Neural progenitor cell (in vitro differentiated cells): Measurements from ENCODE around the gene PRRC2B. TPM values are rescaled to one million over a fixed set of nuclear protein-coding genes. Genes with fewer than 3 reads are reported as not detected.

Experiments
- DNase-seq: peaks from one replicate; pipeline ENCODE4 v3.0.0-alpha.2; 2016; ENCODE audit warnings: low spot score
- H2AFZ ChIP-seq: fragments of 200-600 bp; sonication (generic); replicated peaks from 2 replicates; pipeline ENCODE4 v1.6.1; 2016; ENCODE audit warnings: antibody characterized with exemption
- H3F3A ChIP-seq: fragments of 200-600 bp; sonication (generic); 2 replicates; pipeline ENCODE4 v1.6.1; 2016; ENCODE audit warnings: antibody characterized with exemption, low read depth
- H3K27ac ChIP-seq: fragments of 200-600 bp; sonication (generic); 2 replicates; pipeline ENCODE4 v1.5.1; 2016; ENCODE audit warnings: mild to moderate bottlenecking
- H3K27me3 ChIP-seq: fragments of 200-600 bp; sonication (generic); 2 replicates; pipeline ENCODE4 v1.6.1; 2016; ENCODE audit warnings: mild to moderate bottlenecking, moderate library complexity
- H3K36me3 ChIP-seq: fragments of 200-600 bp; sonication (generic); 2 replicates; pipeline ENCODE4 v1.5.1; 2016
- H3K4me1 ChIP-seq: fragments of 200-600 bp; sonication (generic); 2 replicates; pipeline ENCODE4 v1.6.1; 2016; ENCODE audit warnings: mixed run types
- H3K4me2 ChIP-seq: fragments of 200-600 bp; sonication (generic); 2 replicates; pipeline ENCODE4 v1.6.1; 2016
- H3K4me3 ChIP-seq: fragments of 200-600 bp; sonication (generic); 2 replicates; pipeline ENCODE4 v1.5.1; 2016
- H3K79me2 ChIP-seq: fragments of 200-600 bp; sonication (generic); 2 replicates; pipeline ENCODE4 v1.6.1; 2016; ENCODE audit warnings: low read depth
- H3K9ac ChIP-seq: fragments of 200-600 bp; sonication (generic); 2 replicates; pipeline ENCODE4 v1.6.1; 2016
- H3K9me3 ChIP-seq: fragments of 200-600 bp; sonication (generic); 2 replicates; pipeline ENCODE4 v1.5.1; 2016; ENCODE audit warnings: low read depth
- H4K20me1 ChIP-seq: fragments of 200-600 bp; sonication (generic); 2 replicates; pipeline ENCODE4 v1.6.1; 2016; ENCODE audit warnings: low read depth
- H3K27ac Mint-ChIP-seq: 3 replicates; pipeline ENCODE4 v1.8.0; 2021; ENCODE audit warnings: mixed read lengths
- H3K27me3 Mint-ChIP-seq: 2 replicates; pipeline ENCODE4 v1.8.0; 2022; ENCODE audit warnings: low read depth, mild to moderate bottlenecking, inconsistent platforms, moderate library complexity, mixed read lengths; ENCODE audit not compliant: insufficient read depth
- H3K36me3 Mint-ChIP-seq: 3 replicates; pipeline ENCODE4 v1.8.0; 2021; ENCODE audit warnings: mixed read lengths
- H3K4me1 Mint-ChIP-seq: 3 replicates; pipeline ENCODE4 v1.8.0; 2021; ENCODE audit warnings: mixed read lengths
- H3K4me3 Mint-ChIP-seq: 3 replicates; pipeline ENCODE4 v1.8.0; 2021; ENCODE audit warnings: mild to moderate bottlenecking, moderate library complexity, mixed read lengths
- H3K9me3 Mint-ChIP-seq: 3 replicates; pipeline ENCODE4 v1.8.0; 2020; ENCODE audit warnings: mixed read lengths
- CTCF ChIP-seq: fragments of 200-600 bp; sonication (generic); IDR thresholded peaks from 2 replicates; pipeline ENCODE4 v1.5.1; 2017; ENCODE audit warnings: antibody characterized with exemption, mild to moderate bottlenecking
- EZH2 ChIP-seq: fragments of 200-600 bp; sonication (generic); IDR thresholded peaks from 2 replicates; pipeline ENCODE4 v1.6.1; 2017; ENCODE audit warnings: antibody characterized with exemption, mild to moderate bottlenecking, moderate library complexity
- EZH2phosphoT487 ChIP-seq: fragments of 200-600 bp; sonication (generic); IDR thresholded peaks from 2 replicates; pipeline ENCODE4 v1.6.1; 2017; ENCODE audit warnings: antibody characterized with exemption
- total RNA-seq: library from RNA; depleted of rRNA; stranded (reverse); fragments of >200 nt; gene quantifications from 2 replicates; pipeline ENCODE4 v1.2.3, GENCODE V29; 2015; ENCODE audit warnings: low replicate concordance

Gene PRRC2B
- total RNA-seq, 1 donor from 2014 or later, result 139 TPM

GRCh38 chr9:131495785-131496184, 101.9 kb downstream of the PRRC2B start:
- Mint-ChIP-seq H3K36me3 (peaks cover 37% of the 10 kb centered on the region), H3K4me3 (no peak overlapping the region), H3K9me3 (peaks cover under 1% of the 10 kb centered on the region), H3K4me1 (peaks cover 3% of the 10 kb centered on the region), H3K27me3 (peaks cover 19% of the 10 kb centered on the region), H3K27ac (no peak overlapping the region)
- no peak overlapping the region for H3K4me2 ChIP-seq
- peaks cover 45% of the 10 kb centered on the region for H3F3A ChIP-seq
- TF ChIP-seq CTCF (no peak), EZH2 (no peak), EZH2phosphoT487 (no peak)
- H3K9me3 ChIP-seq, result no peaks in the 10 kb centered on the region
- H3K4me3 ChIP-seq, result no peak overlapping the region
- H3K4me1 ChIP-seq, result no peaks in the 10 kb centered on the region
- DNase-seq, result no peak
- H3K36me3 ChIP-seq, result peaks cover 10% of the 10 kb centered on the region
- peaks cover 67% of the 10 kb centered on the region for H4K20me1 ChIP-seq
- H3K27ac ChIP-seq, result no peak overlapping the region
- H3K79me2 ChIP-seq, result no peaks in the 10 kb centered on the region
- H3K27me3 ChIP-seq, result no peaks in the 10 kb centered on the region
- H3K9ac ChIP-seq, result no peak overlapping the region
- no peak overlapping the region for H2AFZ ChIP-seq

DNA sequence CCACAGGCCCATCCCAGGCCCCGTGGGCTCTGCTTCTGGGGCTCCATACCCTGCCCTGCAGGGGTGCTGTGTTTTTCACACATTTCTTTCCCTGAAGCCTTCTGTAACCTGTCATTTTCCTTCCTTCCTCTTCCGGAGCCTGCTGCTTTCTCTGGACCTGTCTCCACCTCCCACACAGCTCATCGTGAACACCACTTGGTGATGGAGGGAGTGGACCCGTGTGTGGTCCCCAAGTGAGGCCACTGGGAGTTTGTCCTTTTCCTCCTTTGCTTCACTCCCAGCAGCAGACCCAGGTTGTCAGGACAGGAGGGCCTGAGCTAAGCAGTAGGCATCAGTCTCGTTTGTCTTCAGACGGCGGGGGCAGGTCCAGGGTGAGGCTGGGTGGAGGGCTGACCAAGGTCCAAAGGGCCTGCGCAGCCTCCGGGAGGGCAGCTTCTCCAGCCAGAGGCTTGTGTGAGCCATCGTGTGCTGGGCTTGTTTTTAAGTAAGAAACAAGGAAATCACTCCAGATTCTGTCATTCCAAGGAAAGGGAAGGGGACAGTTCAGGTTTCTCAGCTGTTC, 103.0 kb downstream of the PRRC2B start:
- Mint-ChIP-seq H3K4me1 (peaks cover 7% of the 10 kb centered on the region), H3K36me3 (peaks cover 34% of the 10 kb centered on the region), H3K9me3 (no peaks in the 10 kb centered on the region), H3K27me3 (peaks cover 20% of the 10 kb centered on the region), H3K4me3 (no peak overlapping the region), H3K27ac (no peak overlapping the region)
- H3K4me3 ChIP-seq, result no peak overlapping the region
- H4K20me1 ChIP-seq, result peaks cover 57% of the 10 kb centered on the region
- H3K27ac ChIP-seq, result no peak overlapping the region
- DNase-seq, result no peak
- H3K27me3 ChIP-seq, result no peaks in the 10 kb centered on the region
- no peak for TF ChIP-seq EZH2phosphoT487
- TF ChIP-seq CTCF, result no peak
- no peak for TF ChIP-seq EZH2
- no peak overlapping the region for H3K4me2 ChIP-seq
- H3K36me3 ChIP-seq, result peaks cover 10% of the 10 kb centered on the region
- H3K9me3 ChIP-seq, result no peaks in the 10 kb centered on the region
- H3K79me2 ChIP-seq, result no peaks in the 10 kb centered on the region
- H3K4me1 ChIP-seq, result no peaks in the 10 kb centered on the region
- H3F3A ChIP-seq, result peaks cover 57% of the 10 kb centered on the region
- no peak overlapping the region for H3K9ac ChIP-seq
- H2AFZ ChIP-seq, result no peak overlapping the region

DNA sequence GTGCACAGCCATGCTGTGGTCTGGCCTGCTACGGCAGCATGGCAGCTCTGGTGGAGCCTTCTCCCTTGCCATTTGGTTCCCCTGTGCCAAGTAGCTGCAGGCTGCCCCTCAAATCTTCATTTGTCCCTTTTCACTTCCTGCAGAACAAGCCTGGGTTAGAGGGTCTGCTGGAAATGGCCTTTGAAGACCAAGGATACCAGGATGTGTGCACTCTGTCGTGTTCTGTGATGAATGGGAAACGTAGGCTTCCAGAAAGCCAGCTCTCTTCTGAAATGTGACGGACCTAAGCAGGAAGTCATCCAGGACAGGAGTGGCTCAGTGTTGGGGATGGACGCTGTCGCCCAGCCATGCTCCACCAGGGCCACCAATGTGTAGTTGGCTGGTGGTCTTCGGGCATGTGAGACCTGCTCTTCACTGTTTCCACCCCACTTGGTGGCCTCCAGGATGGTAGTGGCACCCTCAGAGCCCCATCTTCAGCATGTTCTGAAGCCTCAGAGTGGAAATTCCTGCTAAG, 105.4 kb downstream of the PRRC2B start:
- H3K27ac ChIP-seq, result peak overlapping the region; percentile 54
- peaks cover 22% of the 10 kb centered on the region for H3K36me3 Mint-ChIP-seq

More for the DNA sequence above, 105.4 kb downstream of the PRRC2B start:
- Histone ChIP-seq H4K20me1 (peaks cover 50% of the 10 kb centered on the region), H3K9me3 (no peaks in the 10 kb centered on the region), H3K36me3 (peaks cover 7% of the 10 kb centered on the region), H3K9ac (no peak overlapping the region), H3K27me3 (no peaks in the 10 kb centered on the region), H3K4me2 (no peak overlapping the region), H3K4me3 (no peak overlapping the region), H3K79me2 (peaks cover 11% of the 10 kb centered on the region), H3F3A (peaks cover 70% of the 10 kb centered on the region), H3K4me1 (no peaks in the 10 kb centered on the region), H2AFZ (no peak overlapping the region)
- peaks cover 19% of the 10 kb centered on the region for H3K4me1 Mint-ChIP-seq
- H3K27me3 Mint-ChIP-seq, result peaks cover 29% of the 10 kb centered on the region
- H3K9me3 Mint-ChIP-seq, result no peaks in the 10 kb centered on the region
- no peak overlapping the region for H3K27ac Mint-ChIP-seq
- TF ChIP-seq EZH2 (no peak), EZH2phosphoT487 (no peak), CTCF (no peak)
- DNase-seq, result no peak
- no peak overlapping the region for H3K4me3 Mint-ChIP-seq
